ENCODE data around the gene CTAG1A.
A peak's percentile ranks its signal among the peaks of the same experiment; 100 is the strongest.
"Not testable (repeated sequence)": the region's sequence is repeated elsewhere in the genome, so short reads cannot be mapped to it uniquely, and the experiment has no call there.

CTAG1A gene

DNA sequence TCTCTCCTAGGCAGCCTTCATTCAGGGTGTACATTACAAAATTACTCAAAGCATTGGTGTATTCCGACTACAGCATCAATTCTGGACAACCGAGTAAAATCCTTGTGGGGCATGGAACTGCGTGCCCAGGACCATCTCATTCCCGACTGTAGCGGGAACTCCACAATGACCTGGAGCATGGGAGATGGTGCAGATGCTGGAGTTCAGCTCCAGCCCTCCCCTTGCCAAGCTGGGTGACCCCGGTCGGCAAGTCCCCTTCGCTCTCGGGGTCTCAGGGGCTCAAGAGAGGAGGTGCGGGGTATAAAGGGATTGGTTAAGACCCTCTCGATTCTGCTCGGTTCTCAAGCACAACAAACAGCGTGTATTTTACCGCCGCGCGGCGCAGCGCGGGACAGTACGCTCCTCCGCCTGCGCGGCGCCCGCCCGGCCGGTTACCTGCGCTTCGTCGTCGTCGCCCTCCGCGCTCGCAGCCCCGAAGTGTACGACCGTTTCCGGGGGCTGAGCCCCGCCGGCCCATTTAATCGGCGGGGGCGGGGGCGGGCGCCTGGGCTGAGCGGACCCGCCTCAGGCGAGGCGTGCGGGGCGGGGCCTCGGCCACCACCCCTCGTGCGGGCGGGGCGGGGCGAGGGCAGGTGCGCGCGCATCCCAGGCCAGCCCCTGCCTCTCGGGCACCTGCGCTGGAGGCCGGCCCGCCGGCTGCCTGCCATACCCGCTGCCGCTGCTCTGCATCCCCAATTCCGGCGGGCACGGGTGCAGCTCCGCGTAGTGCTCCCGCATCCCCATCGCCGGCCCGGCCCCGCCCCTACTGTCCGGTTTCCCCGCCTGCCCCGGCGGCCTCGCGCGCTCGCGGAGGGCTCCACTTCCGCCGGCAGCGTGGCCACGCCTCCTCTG, 38.3 kb upstream of the CTAG1A start, which contains the start of gene G6PD:
Gene G6PD (minus strand): TSS at position 493 of the 891 bp plus-strand sequence. CDS start 691 bp downstream, outside the sequence.
- Histone ChIP-seq H3K27ac (ENCODE audit: low read depth, low read length) (peak within 1 kb of the TSS; percentile 85), H3K4me3 (ENCODE audit: low read depth in 1 of 5, low read length in 5 of 5) (peak within 1 kb of the TSS; percentile 65 to 82 (median 76)), H3K4me1 (ENCODE audit: control insufficient read depth in 5 of 5, insufficient read depth in 5 of 5, low read length in 5 of 5) (peaks cover 2 to 46% (median 40%) of the 10 kb centered on the region in 5 donors)

DNA sequence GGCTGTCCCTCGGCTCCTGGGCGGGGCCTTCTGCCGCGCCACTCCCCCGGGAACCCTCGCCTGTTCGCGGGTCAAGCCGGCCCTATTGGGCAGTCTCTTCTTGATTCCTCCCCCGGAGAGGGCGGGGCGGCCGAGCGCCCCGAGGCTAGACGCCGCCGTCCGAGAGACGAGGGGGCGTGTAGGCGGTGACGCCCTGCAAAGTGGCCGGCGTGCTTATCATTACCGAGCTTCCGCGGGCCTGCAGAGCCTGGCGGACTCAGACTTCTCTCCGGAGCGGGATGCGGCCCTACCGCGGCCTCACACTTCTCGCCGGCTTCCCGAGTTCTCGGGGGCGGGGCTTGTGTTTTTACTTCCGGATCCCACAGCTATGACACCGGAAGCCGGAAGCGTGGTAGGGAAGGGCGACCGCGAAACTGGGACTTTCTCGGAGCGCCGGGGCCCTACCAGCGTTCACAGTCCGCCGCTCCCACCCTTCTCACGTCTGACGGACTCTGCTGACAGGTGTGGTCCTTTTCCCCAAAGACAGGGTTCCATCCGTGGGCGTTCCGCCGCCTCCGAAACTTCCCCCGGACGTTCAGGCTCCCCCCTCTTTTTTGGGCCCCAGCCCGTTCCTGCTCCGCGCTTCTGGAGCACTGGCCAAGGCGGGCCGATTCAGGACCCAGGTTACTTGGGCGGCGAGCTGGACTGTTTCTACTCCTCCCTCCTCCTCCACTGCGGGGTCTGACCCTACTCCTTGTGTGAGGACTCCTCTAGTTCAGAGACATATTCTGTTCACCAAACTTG, 37.5 kb upstream of the CTAG1A start, which contains the start of gene IKBKG:
Gene IKBKG (plus strand): TSS at position 376 of the 783 bp plus-strand sequence. CDS start 4,383 bp downstream, outside the sequence.
- Histone ChIP-seq H3K36me3 (ENCODE audit: control insufficient read depth in 5 of 5, insufficient read depth in 5 of 5, low read length in 5 of 5) (peaks cover 0 to 3% (median 0%) of the 10 kb centered on the region in 5 donors), H3K27ac (ENCODE audit: low read depth, low read length) (peak within 1 kb of the TSS; percentile 85), H3K4me1 (ENCODE audit: control insufficient read depth in 5 of 5, insufficient read depth in 5 of 5, low read length in 5 of 5) (peaks cover 2 to 42% (median 32%) of the 10 kb centered on the region in 5 donors), H3K9ac (ENCODE audit: low read length in 5 of 5) (peak within 1 kb of the TSS; percentile 71 to 82 (median 75)), H3K4me3 (ENCODE audit: low read depth in 1 of 5, low read length in 5 of 5) (peak within 1 kb of the TSS; percentile 65 to 82 (median 76)), H3K27me3 (ENCODE audit: control insufficient read depth in 5 of 5, insufficient read depth in 4 of 5, low read length in 5 of 5) (peaks cover 0 to 16% (median 7%) of the 10 kb centered on the region in 5 donors), H3K9me3 (ENCODE audit: control insufficient read depth in 5 of 5, low read length in 5 of 5) (no peaks in the 10 kb centered on the region)

More for the DNA sequence above, 38.3 kb upstream of the CTAG1A start, which contains the start of gene G6PD:
- Histone ChIP-seq H3K27me3 (ENCODE audit: control insufficient read depth in 5 of 5, insufficient read depth in 4 of 5, low read length in 5 of 5) (peaks cover 0 to 15% (median 7%) of the 10 kb centered on the region in 5 donors), H3K9ac (ENCODE audit: low read length in 5 of 5) (peak within 1 kb of the TSS; percentile 71 to 82 (median 75)), H3K36me3 (ENCODE audit: control insufficient read depth in 5 of 5, insufficient read depth in 5 of 5, low read length in 5 of 5) (no peaks in the 10 kb centered on the region), H3K9me3 (ENCODE audit: control insufficient read depth in 5 of 5, low read length in 5 of 5) (no peaks in the 10 kb centered on the region)

DNA sequence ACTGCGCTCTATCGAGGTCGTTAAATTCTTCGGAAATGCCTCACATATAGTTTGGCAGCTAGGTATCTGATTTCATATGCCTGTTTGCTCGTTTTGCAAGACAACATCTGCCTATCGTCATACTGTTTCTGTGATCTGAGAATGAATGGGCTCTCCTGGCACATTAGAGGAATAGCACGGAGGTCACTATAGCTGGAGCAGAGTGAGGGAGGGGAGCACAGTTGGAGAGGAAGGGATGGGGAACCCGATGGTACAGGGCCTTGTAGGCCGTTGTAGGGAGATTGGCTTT, 37.0 kb upstream of the CTAG1A start:
- Histone ChIP-seq H3K27ac (ENCODE audit: low read depth, low read length) (peak overlapping the region; percentile 85), H3K4me1 (ENCODE audit: control insufficient read depth in 5 of 5, insufficient read depth in 5 of 5, low read length in 5 of 5) (peaks cover 2 to 39% (median 27%) of the 10 kb centered on the region in 5 donors), H3K4me3 (ENCODE audit: low read depth in 1 of 5, low read length in 5 of 5) (peak overlapping the region; percentile 65 to 82 (median 76)), H3K36me3 (ENCODE audit: control insufficient read depth in 5 of 5, insufficient read depth in 5 of 5, low read length in 5 of 5) (peaks cover 0 to 4% (median 1%) of the 10 kb centered on the region in 5 donors), H3K27me3 (ENCODE audit: control insufficient read depth in 5 of 5, insufficient read depth in 4 of 5, low read length in 5 of 5) (peaks cover 0 to 11% (median 5%) of the 10 kb centered on the region in 5 donors), H3K9ac (ENCODE audit: low read length in 5 of 5) (peak overlapping the region; percentile 64 to 82 (median 71)), H3K9me3 (ENCODE audit: control insufficient read depth in 5 of 5, low read length in 5 of 5) (no peaks in the 10 kb centered on the region)

DNA sequence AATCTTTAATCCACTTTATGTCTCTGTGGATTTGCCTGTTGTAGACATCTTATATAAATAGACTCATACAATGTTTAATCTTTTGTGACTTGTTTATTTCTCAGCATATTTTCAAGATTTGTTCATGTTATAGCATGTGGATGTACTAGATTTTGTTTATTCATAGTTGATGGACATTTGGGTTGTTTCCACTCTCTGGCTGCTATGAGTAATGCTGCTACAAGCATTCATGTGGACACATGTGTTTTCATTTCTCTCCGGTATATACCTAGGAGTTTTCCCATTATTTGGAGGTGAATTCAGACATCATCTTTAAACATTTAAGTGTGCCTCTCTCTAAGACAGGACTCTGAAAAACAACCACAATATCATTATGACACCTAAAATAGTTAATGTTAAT, 35.2 kb upstream of the CTAG1A start:
- peaks cover 0 to 18% (median 13%) of the 10 kb centered on the region in 5 donors for H3K36me3 ChIP-seq (ENCODE audit: control insufficient read depth in 5 of 5, insufficient read depth in 5 of 5, low read length in 5 of 5)
- no peak overlapping the region for H3K27ac ChIP-seq (ENCODE audit: low read depth, low read length)
- no peaks in the 10 kb centered on the region for H3K9me3 ChIP-seq (ENCODE audit: control insufficient read depth in 5 of 5, low read length in 5 of 5)
- H3K9ac ChIP-seq (ENCODE audit: low read length in 5 of 5): peak overlapping the region in 1 of 5 donors; percentile 31
- peaks cover 4 to 19% (median 11%) of the 10 kb centered on the region in 5 donors for H3K27me3 ChIP-seq (ENCODE audit: control insufficient read depth in 5 of 5, insufficient read depth in 4 of 5, low read length in 5 of 5)
- peaks cover 2 to 25% (median 20%) of the 10 kb centered on the region in 5 donors for H3K4me1 ChIP-seq (ENCODE audit: control insufficient read depth in 5 of 5, insufficient read depth in 5 of 5, low read length in 5 of 5)
- H3K4me3 ChIP-seq (ENCODE audit: low read depth in 1 of 5, low read length in 5 of 5): no peak overlapping the region

DNA sequence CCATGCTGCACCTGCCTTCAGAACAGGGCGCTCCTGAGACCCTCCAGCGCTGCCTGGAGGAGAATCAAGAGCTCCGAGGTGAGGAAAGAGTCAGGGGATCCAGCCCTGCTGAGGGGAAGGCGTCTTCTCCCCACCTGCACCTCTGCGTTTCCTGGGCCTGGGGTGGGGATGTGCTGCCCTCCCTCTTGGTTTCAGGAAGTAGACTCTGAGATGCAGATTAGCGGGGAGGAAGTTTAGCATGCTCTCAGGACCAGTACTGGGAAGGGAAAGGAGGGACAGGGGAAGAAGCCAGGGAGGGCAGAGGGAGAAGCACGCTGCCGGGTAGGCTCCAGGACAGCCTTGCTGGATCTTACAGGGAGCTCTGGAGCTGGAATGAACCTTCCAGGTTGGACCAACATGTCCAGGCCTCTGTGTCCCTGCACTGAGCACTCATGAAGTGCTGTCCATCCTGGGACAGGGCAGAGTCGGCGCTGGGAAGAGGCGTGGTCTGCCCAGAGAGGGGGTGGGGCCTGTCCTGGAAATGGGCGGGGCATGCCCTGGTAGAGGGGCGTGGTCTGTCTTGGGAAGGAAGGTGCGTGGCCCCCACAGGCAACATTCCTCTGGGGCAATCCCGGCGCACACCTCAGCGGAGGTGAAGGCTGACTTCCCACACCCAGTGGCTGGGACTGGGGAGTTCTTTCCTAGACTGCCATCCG, 32.7 kb upstream of the CTAG1A start:
- not testable (repeated sequence) for H3K9ac ChIP-seq (ENCODE audit: low read length in 5 of 5); H3K4me3 ChIP-seq (ENCODE audit: low read depth in 1 of 5, low read length in 5 of 5); H3K9me3 ChIP-seq (ENCODE audit: control insufficient read depth in 5 of 5, low read length in 5 of 5); H3K27ac ChIP-seq (ENCODE audit: low read depth, low read length)
- Histone ChIP-seq H3K36me3 (ENCODE audit: control insufficient read depth in 5 of 5, insufficient read depth in 5 of 5, low read length in 5 of 5) (peaks cover 0 to 24% (median 17%) of the 10 kb centered on the region in 5 donors), H3K4me1 (ENCODE audit: control insufficient read depth in 5 of 5, insufficient read depth in 5 of 5, low read length in 5 of 5) (peaks cover 2 to 13% (median 12%) of the 10 kb centered on the region in 5 donors), H3K27me3 (ENCODE audit: control insufficient read depth in 5 of 5, insufficient read depth in 4 of 5, low read length in 5 of 5) (peaks cover 4 to 22% (median 10%) of the 10 kb centered on the region in 5 donors)

DNA sequence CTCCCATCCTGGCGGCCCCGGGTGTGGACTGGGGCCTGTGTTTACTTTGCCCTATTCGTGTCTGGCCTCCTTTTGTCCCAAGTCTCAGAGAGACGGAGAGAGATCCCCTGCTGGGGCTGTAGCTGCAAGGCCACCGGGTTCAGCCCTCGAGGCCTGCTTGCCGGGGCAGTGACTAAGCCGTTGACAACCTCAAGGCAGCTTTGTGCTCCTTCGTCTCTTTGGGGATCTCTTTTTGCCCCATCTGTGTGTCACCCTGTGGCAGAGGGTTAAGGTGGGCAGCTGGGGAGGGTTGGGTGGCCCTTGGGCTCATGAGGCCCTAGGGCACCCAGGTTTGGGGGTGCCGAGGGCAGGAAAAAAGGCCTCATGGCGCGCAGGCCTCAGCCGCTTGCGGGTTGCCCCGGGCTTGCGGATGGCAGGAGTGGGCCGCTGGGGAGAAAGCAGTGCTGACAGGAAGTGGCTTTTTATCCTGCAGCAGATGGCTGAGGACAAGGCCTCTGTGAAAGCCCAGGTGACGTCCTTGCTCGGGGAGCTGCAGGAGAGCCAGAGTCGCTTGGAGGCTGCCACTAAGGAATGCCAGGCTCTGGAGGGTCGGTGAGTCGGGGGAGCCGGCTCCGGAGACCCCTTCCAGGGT, 26.8 kb upstream of the CTAG1A start:
- H3K27ac ChIP-seq (ENCODE audit: low read depth, low read length); H3K9me3 ChIP-seq (ENCODE audit: control insufficient read depth in 5 of 5, low read length in 5 of 5); H3K4me3 ChIP-seq (ENCODE audit: low read depth in 1 of 5, low read length in 5 of 5); H3K9ac ChIP-seq (ENCODE audit: low read length in 5 of 5); H3K4me1 ChIP-seq (ENCODE audit: control insufficient read depth in 5 of 5, insufficient read depth in 5 of 5, low read length in 5 of 5): not testable (repeated sequence)
- Histone ChIP-seq H3K36me3 (ENCODE audit: control insufficient read depth in 5 of 5, insufficient read depth in 5 of 5, low read length in 5 of 5) (peaks cover 0 to 17% (median 13%) of the 10 kb centered on the region in 5 donors), H3K27me3 (ENCODE audit: control insufficient read depth in 5 of 5, insufficient read depth in 4 of 5, low read length in 5 of 5) (peaks cover 2 to 15% (median 6%) of the 10 kb centered on the region in 5 donors)

DNA sequence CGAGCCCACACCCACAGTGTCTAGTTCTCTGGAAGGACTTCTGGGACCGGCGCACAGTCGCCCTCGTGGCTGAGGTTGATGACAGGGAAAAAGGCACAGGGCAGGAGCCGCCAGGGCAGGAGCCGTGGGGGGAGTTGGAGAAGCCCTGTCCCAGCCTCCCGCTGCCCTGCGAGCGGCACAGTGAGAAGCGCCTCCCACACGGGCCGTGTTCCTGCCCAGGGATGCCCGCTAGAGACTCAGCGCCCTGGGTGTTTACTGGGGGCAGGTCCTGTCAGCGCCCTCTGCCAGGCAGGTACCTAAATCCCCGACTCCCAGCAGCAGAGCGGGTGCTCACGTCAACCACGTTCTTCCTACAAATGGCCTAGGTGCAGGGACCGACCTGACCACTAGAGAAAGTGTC, 26.0 kb upstream of the CTAG1A start:
- not testable (repeated sequence) for H3K9ac ChIP-seq (ENCODE audit: low read length in 5 of 5); H3K4me3 ChIP-seq (ENCODE audit: low read depth in 1 of 5, low read length in 5 of 5); H3K27me3 ChIP-seq (ENCODE audit: control insufficient read depth in 5 of 5, insufficient read depth in 4 of 5, low read length in 5 of 5); H3K9me3 ChIP-seq (ENCODE audit: control insufficient read depth in 5 of 5, low read length in 5 of 5); H3K4me1 ChIP-seq (ENCODE audit: control insufficient read depth in 5 of 5, insufficient read depth in 5 of 5, low read length in 5 of 5); H3K27ac ChIP-seq (ENCODE audit: low read depth, low read length)
- H3K36me3 ChIP-seq (ENCODE audit: control insufficient read depth in 5 of 5, insufficient read depth in 5 of 5, low read length in 5 of 5): peaks cover 0 to 10% (median 7%) of the 10 kb centered on the region in 5 donors

DNA sequence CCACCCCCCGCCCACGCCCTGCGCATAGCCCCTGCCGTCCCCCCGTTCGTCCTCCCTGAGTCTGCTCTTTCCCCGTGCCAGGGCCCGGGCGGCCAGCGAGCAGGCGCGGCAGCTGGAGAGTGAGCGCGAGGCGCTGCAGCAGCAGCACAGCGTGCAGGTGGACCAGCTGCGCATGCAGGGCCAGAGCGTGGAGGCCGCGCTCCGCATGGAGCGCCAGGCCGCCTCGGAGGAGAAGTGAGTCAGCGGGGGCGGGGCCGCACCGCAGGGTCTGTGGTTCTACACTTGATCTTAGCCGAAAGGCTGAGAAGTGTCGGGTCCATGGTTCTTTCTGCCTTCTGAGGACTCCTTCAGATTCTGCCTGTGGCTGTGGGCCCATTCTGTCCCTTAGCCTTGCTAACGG, 24.6 kb upstream of the CTAG1A start:
- H3K9ac ChIP-seq (ENCODE audit: low read length in 5 of 5); H3K4me3 ChIP-seq (ENCODE audit: low read depth in 1 of 5, low read length in 5 of 5); H3K27ac ChIP-seq (ENCODE audit: low read depth, low read length); H3K4me1 ChIP-seq (ENCODE audit: control insufficient read depth in 5 of 5, insufficient read depth in 5 of 5, low read length in 5 of 5); H3K9me3 ChIP-seq (ENCODE audit: control insufficient read depth in 5 of 5, low read length in 5 of 5); H3K36me3 ChIP-seq (ENCODE audit: control insufficient read depth in 5 of 5, insufficient read depth in 5 of 5, low read length in 5 of 5); H3K27me3 ChIP-seq (ENCODE audit: control insufficient read depth in 5 of 5, insufficient read depth in 4 of 5, low read length in 5 of 5): not testable (repeated sequence)

DNA sequence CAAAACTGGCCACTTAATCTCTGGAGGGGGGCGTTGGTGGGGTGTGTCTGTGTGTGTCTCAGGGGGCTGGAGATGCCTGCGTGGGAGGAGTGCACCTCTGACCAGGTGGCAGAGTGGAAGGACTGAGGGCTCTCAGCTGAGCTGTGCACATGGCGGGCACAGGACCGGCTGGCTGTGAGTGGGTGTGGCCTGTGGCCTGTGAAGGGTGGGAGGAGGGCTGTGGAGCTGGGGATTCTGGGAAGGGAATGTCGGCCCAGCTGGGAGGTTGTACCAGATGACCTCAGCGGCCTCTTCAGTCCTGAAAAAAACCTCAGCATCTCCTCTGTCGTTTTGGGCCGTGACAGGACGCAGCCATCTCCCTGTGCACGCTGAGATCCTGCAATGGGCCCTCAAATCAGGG, 22.6 kb upstream of the CTAG1A start:
- not testable (repeated sequence) for H3K36me3 ChIP-seq (ENCODE audit: control insufficient read depth in 5 of 5, insufficient read depth in 5 of 5, low read length in 5 of 5); H3K27ac ChIP-seq (ENCODE audit: low read depth, low read length); H3K4me3 ChIP-seq (ENCODE audit: low read depth in 1 of 5, low read length in 5 of 5); H3K9ac ChIP-seq (ENCODE audit: low read length in 5 of 5); H3K9me3 ChIP-seq (ENCODE audit: control insufficient read depth in 5 of 5, low read length in 5 of 5); H3K4me1 ChIP-seq (ENCODE audit: control insufficient read depth in 5 of 5, insufficient read depth in 5 of 5, low read length in 5 of 5); H3K27me3 ChIP-seq (ENCODE audit: control insufficient read depth in 5 of 5, insufficient read depth in 4 of 5, low read length in 5 of 5)

All from subcutaneous abdominal adipose tissue (tissue), 5 donors.